Right atrium auricular region (tissue), 2 donors: ENCODE results near the gene DCTN1. TPM values are rescaled to one million over a fixed set of nuclear protein-coding genes. Genes with fewer than 3 reads are reported as not detected.

Source experiments
- DNase-seq: peaks from one replicate; pipeline ENCODE4 v3.0.0-alpha.2; 2019; ENCODE audit warnings: low spot score
- H3K27ac ChIP-seq, 2 donors: fragments of 200-600 bp; sonication (generic); 1 replicate in 1 of 2; 2 replicates in 1 of 2; pipeline ENCODE4 v1.5.1; 2016 to 2019
- H3K27me3 ChIP-seq, 2 donors: fragments of 200-600 bp; sonication (generic); one replicate each; pipeline versions ENCODE4 v1.5.1 to v1.6.0; 2017 to 2019
- H3K36me3 ChIP-seq: fragments of 200-600 bp; sonication (generic); one replicate; pipeline ENCODE4 v1.5.1; 2016
- H3K4me1 ChIP-seq, 2 donors: fragments of 200-600 bp; sonication (generic); one replicate each; pipeline versions ENCODE4 v1.5.1 to v1.6.0; 2017 to 2019
- H3K4me3 ChIP-seq, 2 donors: fragments of 200-600 bp; sonication (generic); 1 replicate in 1 of 2; 2 replicates in 1 of 2; pipeline ENCODE4 v1.5.1; 2017 to 2019; ENCODE audit warnings: mild to moderate bottlenecking in 1 of 2, moderate library complexity in 1 of 2
- H3K9me3 ChIP-seq, 2 donors: fragments of 200-600 bp; sonication (generic); one replicate each; pipeline ENCODE4 v1.5.1; 2019
- total RNA-seq, 2 donors: library from RNA; depleted of rRNA; stranded (reverse); fragments of >200 nt; gene quantifications; one replicate each; pipeline ENCODE4 v1.1.0, GENCODE V29; 2016
- TF ChIP-seq, protein P1 (sequence below), 2 donors: fragments of 200-600 bp; sonication (generic); IDR thresholded peaks; one replicate each; pipeline ENCODE4 v1.5.1; 2019; ENCODE audit warnings: antibody characterized with exemption in 2 of 2

DCTN1 gene
- total RNA-seq, 2 donors from 2014 or later = 86.5 to 102 TPM

DNA sequence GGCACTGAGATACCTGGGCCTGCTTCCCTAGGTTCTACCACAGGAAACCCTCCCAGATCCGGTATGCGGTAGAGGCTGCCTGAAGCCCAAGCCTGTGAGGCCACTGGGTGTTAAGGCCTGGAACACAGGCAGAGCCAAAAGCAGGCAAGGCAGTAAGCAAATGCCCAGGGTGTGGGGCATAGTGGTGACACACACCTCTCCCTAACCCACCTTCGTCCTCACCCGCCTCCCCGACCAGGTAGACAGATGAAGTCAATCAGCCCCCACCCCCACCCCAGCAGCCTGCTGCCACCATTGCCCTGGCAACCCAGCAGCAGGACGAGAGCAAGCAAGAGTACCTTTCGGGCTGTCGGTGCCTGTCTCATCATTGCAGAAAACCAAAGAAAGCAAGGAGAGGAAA, 6.1 kb downstream of the DCTN1 start:
- Histone ChIP-seq H3K4me1 (peaks cover 0 to 32% of the 10 kb centered on the region in 2 donors), H3K27ac (peak overlapping the region; percentile 52 to 64), H3K27me3 (no peaks in the 10 kb centered on the region), H3K36me3 (peaks cover 52% of the 10 kb centered on the region), H3K9me3 (no peaks in the 10 kb centered on the region), H3K4me3 (peak overlapping the region; percentile 17 to 43)
- TF ChIP-seq, protein P1, sequence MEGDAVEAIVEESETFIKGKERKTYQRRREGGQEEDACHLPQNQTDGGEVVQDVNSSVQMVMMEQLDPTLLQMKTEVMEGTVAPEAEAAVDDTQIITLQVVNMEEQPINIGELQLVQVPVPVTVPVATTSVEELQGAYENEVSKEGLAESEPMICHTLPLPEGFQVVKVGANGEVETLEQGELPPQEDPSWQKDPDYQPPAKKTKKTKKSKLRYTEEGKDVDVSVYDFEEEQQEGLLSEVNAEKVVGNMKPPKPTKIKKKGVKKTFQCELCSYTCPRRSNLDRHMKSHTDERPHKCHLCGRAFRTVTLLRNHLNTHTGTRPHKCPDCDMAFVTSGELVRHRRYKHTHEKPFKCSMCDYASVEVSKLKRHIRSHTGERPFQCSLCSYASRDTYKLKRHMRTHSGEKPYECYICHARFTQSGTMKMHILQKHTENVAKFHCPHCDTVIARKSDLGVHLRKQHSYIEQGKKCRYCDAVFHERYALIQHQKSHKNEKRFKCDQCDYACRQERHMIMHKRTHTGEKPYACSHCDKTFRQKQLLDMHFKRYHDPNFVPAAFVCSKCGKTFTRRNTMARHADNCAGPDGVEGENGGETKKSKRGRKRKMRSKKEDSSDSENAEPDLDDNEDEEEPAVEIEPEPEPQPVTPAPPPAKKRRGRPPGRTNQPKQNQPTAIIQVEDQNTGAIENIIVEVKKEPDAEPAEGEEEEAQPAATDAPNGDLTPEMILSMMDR (IDR thresholded peaks at IDR 0.05) = no peak
- no peak for DNase-seq

DNA sequence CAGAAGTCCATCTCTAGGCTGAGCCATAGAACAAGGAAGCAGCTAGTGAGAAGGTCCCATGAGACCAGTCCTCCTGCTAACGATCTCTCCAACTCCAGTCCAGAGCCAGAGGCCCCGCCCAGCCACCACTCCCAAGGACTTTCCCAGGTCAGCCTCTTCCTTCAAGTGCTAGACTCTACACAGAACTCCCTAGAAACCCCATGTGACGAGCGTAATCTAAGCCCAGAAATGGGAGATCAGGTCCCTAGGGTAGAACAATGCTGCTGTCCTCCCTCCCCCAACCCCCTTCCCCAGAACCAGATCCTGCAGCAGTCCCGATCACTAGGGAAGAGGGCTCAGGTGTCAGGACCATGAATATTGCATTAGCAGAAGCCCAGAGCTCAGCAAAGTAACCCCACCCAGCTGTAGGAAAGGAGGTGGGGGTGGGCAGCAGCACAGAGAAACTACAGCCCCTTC, 6.9 kb downstream of the DCTN1 start:
- DNase-seq = no peak
- H3K4me1 ChIP-seq = peaks cover 0 to 28% of the 10 kb centered on the region in 2 donors
- peaks cover 60% of the 10 kb centered on the region for H3K36me3 ChIP-seq
- H3K27me3 ChIP-seq = no peaks in the 10 kb centered on the region
- no peaks in the 10 kb centered on the region for H3K9me3 ChIP-seq
- TF ChIP-seq, protein P1 (IDR thresholded peaks at IDR 0.05) = no peak
- peak overlapping the region in 1 of 2 donors; percentile 52 for H3K27ac ChIP-seq
- H3K4me3 ChIP-seq = no peak overlapping the region

DNA sequence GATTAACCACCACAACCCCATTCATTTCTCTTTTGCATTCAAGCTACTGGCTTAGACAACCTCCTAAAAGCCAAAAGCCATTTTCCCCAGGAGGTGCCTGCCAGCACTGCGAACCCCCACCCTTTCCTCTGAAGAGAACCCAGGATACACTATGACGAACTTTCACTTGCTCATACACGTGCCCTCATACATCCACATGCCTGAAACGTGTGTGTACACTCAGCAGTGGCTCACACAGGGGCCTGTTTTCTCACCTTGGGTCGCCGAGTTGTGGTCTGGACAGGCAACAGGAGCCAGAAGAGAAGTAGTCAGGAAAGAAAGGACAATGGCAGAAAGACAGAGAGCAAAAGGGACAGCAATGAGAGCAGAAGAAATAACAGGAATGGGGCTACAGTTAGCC, 7.4 kb downstream of the DCTN1 start:
- peak overlapping the region in 1 of 2 donors; percentile 13 for H3K27ac ChIP-seq
- H3K4me1 ChIP-seq = peaks cover 0 to 28% of the 10 kb centered on the region in 2 donors
- peaks cover 61% of the 10 kb centered on the region for H3K36me3 ChIP-seq
- no peak for DNase-seq
- H3K9me3 ChIP-seq = no peaks in the 10 kb centered on the region
- H3K4me3 ChIP-seq = no peak overlapping the region
- no peaks in the 10 kb centered on the region for H3K27me3 ChIP-seq
- TF ChIP-seq, protein P1 (IDR thresholded peaks at IDR 0.05) = no peak

DNA sequence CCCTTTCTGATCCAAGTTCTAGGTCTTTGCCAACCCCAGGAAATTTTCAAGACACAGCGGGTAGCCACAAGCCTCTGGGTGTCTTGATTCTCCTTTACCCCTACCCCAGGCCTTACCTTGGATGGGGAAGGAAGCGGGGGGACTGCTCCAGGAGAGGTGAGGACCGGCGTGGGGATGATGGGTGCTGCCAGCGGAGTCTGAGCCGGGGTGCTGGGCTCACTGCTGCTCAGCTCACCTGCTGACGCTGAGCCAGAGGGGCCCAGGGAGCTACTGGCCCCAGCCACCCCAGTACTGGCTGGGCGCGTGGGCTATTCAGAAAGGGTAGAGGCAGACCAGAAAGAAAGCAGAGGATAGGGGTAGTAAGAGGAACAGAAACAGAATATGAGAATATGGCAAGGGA, 8.7 kb downstream of the DCTN1 start:
- H3K4me1 ChIP-seq = peaks cover 0 to 28% of the 10 kb centered on the region in 2 donors
- no peaks in the 10 kb centered on the region for H3K9me3 ChIP-seq
- no peak for DNase-seq
- no peaks in the 10 kb centered on the region for H3K27me3 ChIP-seq
- TF ChIP-seq, protein P1 (IDR thresholded peaks at IDR 0.05) = no peak
- H3K36me3 ChIP-seq = peaks cover 62% of the 10 kb centered on the region
- H3K4me3 ChIP-seq = no peak overlapping the region
- H3K27ac ChIP-seq = no peak overlapping the region

DNA sequence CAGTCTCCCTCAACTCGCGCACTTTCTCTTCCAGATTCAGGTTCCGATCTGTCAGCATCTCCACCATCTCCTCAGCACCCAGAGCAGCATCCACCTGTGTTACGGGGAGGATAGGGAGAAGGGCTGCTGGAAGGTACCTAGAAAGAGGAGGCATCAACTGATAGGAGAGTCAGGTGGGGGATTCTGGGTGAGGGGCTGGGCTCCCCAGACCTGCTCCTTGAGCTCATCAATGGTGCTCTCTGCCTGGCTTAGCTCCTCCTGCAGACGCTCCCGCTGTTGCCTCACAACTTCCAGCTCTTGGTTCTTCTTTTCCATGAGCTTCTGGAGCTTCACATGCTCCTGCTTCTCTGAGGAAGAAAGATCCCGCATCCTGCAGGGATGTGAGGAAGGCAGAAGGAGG, 10.1 kb downstream of the DCTN1 start:
- H3K4me3 ChIP-seq = no peak overlapping the region
- H3K4me1 ChIP-seq = peaks cover 0 to 29% of the 10 kb centered on the region in 2 donors
- H3K27me3 ChIP-seq = no peaks in the 10 kb centered on the region
- no peak for DNase-seq
- TF ChIP-seq, protein P1 (IDR thresholded peaks at IDR 0.05) = no peak
- no peak overlapping the region for H3K27ac ChIP-seq
- H3K36me3 ChIP-seq = peaks cover 76% of the 10 kb centered on the region
- H3K9me3 ChIP-seq = no peaks in the 10 kb centered on the region

DNA sequence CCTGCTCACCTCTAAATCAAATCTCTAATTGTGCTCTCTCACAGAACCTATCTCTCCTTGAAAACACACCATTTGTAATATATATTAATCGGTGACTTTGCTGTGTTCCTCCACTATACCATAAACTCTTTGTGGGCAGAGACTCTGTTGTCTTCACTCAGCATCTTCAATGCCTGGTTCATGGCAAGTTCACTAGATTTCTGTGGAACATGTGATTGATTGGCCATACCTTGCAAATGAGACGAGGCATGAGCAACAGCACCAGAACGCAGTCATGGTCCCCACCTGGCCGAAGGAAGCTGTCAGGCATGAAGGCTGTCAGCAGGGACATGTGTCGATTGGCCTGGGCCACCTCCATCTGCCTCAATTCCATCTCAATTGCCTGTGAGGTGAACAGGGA, 11.6 kb downstream of the DCTN1 start:
- no peaks in the 10 kb centered on the region for H3K27me3 ChIP-seq
- H3K4me3 ChIP-seq = no peak overlapping the region
- TF ChIP-seq, protein P1 (IDR thresholded peaks at IDR 0.05) = no peak
- H3K36me3 ChIP-seq = peaks cover 91% of the 10 kb centered on the region
- no peak overlapping the region for H3K27ac ChIP-seq
- H3K4me1 ChIP-seq = peaks cover 0 to 17% of the 10 kb centered on the region in 2 donors
- no peak for DNase-seq
- no peaks in the 10 kb centered on the region for H3K9me3 ChIP-seq
